ENCODE results near the gene RSRP1.
"Not testable (repeated sequence)": the region's sequence is repeated elsewhere in the genome, so short reads cannot be mapped to it uniquely, and the experiment has no call there.

RSRP1 gene, protein sequence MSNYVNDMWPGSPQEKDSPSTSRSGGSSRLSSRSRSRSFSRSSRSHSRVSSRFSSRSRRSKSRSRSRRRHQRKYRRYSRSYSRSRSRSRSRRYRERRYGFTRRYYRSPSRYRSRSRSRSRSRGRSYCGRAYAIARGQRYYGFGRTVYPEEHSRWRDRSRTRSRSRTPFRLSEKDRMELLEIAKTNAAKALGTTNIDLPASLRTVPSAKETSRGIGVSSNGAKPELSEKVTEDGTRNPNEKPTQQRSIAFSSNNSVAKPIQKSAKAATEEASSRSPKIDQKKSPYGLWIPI

DNA sequence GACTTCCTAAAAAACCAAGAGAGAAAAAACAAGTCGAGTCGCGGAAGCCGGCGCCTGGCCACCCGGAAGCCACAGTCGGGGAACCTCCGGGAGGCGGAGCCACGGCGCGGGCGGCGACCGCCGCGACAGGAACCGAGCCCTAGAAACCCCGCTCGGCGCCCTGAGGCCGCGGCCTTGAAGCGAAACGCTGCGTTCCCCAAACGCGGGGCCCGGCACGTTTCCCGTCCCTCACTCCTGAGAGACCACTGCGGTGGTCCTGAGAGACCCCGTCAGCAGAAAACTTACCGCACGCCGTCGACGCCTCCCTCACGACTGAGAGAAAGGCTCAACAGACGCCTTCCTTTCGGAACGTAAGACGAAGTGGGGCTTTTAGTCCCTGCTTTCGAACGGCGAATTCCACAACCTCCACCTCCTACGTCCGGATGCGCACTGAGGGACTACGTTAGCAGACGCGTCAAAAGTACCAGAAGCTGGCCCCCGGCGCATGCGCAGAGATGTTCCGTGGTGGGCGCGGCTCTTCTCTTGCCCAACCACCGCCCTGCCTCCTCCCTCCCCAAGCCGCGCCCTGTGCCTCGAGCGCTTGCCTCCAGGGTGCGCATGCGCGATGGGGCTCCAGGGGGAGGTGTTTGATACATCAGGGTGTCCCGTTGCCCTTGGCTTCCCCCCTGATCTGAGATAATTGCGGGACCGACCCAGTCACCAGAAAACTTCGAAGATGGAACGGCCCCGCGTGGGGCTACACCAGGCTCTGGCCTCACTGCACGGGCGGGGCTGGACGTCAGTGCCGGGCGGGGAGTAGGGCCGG lies at the start of gene RSRP1:
RSRP1 (minus strand) TSS at position 431 of the 805 bp plus-strand sequence. CDS start 491 bp downstream, outside the sequence.
- in situ Hi-C loops (cut with MboI; ENCODE audit: low sequenced_read_pairs) = no loop called here

DNA sequence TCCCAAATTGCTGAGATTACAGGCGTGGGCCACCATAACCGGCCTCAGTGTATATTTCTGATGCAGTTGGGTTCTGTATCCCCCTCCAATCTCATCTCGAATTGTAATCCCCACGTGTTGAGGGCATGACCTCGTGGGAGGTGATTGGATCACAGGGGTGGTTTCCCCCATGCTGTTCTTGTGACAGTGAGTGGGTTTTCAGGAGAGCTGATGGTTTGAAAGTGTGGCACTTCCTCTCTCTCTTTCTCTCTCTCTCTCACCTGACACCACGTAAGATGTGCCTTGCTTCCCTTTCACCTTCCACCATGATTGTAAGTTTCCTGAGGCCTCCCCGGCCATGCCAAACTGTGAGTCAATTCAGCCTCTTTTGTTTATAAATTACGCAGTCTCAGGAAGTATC lies 49.2 kb upstream of the RSRP1 start:
- in situ Hi-C loops (cut with MboI; ENCODE audit: low sequenced_read_pairs) = not testable (repeated sequence)

DNA sequence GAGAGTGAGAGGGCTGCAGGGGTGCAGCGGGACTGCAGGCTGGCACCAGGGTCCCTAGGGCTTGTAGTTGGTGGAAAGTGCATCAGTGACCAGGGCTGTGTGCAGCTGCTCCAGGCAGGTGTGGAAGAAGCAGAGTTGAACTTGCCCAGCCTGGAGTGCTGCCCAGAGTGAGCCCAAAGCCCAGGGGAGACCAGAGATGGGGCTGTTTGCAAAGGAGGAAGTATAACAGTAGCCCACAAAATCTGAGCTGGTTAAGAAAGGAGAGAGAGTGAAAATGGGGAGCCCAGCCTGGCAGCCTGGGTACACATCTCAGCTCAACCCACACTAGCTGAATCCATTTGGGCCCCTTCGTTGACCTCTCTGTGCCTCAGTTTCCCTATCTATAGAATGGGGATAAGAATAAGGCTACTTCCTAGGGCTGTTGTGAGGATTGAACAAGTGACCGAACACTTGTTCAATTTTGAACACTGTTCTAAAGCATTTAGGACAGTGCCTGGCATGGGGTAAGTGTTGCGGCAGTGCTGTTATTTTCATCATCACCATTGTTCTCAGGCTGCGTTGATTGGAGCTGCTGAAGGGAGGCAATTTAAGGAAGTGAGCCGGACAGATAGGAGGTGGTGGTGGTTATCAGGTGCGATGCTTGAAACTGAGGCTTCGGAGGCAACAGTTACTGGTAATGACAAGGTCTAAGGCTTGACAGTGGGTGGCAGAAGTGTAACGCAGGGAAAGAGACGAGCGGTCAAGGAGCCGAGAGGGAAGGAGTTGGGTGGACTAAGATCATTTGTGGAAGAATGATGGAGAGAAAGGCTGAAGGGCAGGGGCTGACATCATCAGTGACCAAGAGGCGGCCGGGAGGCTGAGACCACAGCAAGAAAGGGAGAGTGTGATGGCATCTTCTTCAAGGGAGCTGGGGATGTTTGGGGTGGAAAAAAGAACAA lies 47.9 kb upstream of the RSRP1 start:
- in situ Hi-C loops (cut with MboI; ENCODE audit: low sequenced_read_pairs) = not testable (repeated sequence)

DNA sequence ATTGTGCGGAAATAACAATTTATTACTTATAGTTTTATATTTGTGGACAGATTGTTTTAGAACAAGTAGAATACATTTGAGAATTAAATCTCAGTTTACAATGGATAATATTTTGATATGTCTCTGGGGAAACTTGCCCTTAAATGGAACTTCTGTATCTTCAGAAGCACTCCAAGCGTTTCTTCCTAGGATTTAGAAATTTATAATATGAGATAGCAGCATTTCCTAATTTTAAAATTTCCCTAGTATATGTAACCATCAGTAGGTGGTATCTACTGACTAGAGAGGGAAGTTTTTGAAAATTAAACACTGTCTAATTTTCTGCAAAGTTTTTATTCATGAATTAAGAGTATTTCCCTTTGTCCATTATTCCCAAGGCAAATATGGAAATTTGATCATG lies 46.2 kb upstream of the RSRP1 start:
- in situ Hi-C loops (cut with MboI; ENCODE audit: low sequenced_read_pairs) = not testable (repeated sequence)

DNA sequence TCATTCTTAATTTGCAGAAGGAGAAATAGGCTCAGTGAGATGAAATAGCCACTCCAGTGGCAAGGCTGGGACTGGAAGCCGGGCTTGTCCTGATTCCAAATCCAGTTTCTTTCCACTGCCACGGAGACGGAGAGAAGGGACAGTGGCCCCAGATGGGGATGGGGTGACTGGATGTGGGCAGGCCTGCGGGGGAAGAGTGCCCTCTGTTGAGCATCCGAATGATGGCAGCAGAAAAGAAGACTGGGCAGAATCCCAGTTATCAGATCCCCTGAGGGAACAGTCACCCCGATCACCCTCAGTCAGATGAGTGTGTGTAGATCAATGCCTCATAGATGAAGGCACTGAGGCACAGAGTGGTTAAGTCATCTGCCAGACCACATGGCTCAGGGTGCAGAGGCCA lies 42.8 kb upstream of the RSRP1 start:
- in situ Hi-C loops (cut with MboI; ENCODE audit: low sequenced_read_pairs) = not testable (repeated sequence)

DNA sequence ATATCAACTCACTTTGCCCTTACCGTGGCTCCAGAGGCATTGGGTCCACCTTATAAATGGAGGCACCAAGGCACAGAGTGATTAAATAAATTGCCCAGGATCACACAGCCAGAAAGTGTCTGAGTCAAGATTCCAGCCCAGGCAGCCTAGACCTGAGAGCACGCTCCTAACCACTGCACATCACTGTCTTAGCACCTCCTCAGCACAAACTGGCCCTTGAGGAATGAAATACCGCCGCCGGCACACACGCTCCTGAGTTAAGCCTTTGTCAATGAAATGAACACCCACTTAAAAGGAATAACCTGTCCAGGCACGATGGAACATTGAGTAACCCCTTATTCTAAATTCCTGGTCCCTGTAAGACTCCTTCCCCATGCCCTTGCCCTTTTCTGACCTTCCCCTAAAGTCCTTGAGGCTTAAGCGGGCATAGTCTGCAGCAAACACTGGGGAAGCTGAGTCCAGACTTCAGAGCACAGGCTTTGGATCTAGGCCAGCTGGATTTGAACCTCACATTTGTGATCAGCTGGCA lies 41.4 kb upstream of the RSRP1 start:
- in situ Hi-C loops (cut with MboI; ENCODE audit: low sequenced_read_pairs) = not testable (repeated sequence)

DNA sequence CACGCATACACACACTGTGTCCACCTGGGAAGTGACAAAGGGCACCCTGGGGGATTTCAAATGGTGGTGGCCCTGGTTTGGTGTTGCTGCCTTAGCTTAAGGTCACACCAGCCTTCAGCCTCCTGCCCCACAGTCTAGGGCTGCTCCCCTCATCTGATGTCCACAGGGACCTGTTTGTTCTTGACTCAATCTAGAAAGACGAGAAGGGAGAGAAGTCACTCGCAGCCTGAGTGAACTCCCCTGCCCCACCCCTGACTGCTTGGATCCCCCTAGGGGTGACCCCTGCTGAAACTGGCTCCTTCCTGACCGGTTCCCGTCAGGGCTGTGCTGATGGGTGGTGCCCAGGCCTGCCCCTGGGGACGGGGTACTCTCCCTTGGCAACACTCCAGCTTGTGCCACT lies 39.9 kb upstream of the RSRP1 start:
- in situ Hi-C loops (cut with MboI; ENCODE audit: low sequenced_read_pairs) = not testable (repeated sequence)

DNA sequence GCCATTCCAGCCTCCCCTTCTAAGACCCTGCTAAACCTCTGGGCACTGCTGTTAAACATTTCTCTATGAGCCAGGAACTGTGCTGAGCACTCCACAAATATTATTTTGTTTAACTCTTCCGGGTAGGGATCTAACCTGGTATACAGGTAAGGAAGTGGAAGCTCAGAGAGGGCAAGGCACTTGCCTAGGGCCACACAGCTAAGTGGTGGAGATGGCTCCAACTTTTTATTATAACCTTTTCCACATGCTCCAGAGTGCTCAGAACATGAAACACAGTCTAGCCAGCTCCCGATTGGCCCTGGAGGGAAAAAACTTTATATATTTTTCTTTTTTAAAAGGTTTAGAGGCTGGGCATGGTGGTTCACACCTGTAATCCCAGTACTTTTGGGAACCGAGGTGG lies 38.6 kb upstream of the RSRP1 start:
- in situ Hi-C loops (cut with MboI; ENCODE audit: low sequenced_read_pairs) = not testable (repeated sequence)

DNA sequence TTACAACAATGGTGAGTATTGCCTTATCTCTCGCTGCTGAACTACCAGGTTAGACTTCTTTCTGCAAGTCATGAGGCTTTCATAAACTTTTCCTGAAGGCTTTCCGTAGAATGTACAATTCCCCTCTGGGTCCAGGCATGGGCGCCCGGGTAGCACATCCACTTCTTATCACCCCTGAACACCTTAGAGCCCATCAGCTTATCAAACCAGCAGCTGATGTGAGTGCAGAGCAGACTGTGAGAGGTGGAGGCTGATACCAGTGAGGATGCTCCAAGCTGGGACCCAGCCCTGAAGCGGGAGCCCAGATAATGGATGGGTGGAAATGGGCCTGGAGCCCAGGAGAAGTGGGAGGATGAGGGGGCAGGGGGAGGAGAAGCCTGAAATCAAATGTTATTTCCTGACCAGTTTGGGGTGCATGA lies 32.4 kb upstream of the RSRP1 start:
- in situ Hi-C loops (cut with MboI; ENCODE audit: low sequenced_read_pairs) = not testable (repeated sequence)

DNA sequence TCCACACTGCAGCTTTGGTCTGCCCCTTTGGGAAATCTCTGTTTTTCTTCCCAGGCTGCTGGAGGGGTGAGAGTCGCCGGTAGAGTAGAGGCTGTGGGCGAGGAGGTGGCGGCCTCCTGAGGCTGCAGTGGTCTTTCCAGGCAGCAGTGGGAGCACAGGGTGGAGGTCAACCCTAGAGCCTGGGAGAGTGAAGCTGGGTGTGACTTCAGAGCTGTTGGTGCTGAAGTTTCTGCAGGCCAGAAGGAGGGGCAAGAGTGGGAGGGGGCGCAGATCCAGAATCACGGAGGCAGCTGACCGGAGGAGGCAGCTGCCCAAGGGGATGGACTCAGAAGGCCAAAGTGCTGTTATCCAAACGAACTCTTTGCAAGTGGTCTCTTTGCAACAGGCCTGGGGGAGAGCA lies 31.5 kb upstream of the RSRP1 start:
- in situ Hi-C loops (cut with MboI; ENCODE audit: low sequenced_read_pairs) = not testable (repeated sequence)

DNA sequence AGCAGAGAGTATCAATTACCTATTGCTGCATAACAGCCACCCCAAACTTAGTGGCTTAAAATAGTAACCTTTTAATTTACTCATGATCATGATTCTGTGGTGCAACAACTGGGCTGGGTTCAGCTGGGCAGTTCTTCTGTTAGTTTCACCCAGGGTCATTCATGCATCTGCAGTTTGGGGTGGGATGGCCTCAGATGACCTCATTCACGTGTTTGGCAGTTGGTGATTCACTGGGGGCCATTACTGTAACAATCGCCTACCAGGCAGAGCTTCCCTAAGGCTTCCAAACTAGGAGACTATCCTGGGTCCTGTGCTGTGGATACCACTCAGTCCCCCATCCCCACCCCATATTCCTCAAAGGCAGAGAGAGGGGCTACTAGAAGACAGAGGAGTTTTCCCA lies 31.1 kb upstream of the RSRP1 start:
- in situ Hi-C loops (cut with MboI; ENCODE audit: low sequenced_read_pairs) = not testable (repeated sequence)

DNA sequence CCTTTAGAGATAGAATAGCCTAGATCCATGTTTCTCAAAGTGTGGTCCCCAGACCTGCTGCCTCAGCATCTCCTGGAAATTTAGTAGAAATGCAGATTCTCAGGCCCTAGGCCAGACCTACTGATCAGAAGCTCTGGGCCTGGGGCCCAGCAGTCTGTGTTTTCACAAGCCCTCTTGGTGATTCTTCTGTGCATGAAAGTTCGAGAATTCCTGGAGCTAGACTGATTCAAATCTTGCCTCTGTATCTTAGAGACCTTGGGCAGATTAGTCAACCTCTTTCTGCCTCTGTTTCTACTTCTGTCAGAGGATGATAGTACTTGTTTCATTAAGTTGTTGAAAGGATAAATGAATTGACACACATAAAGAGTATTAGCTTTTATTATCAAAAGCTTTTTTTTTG lies 30.0 kb upstream of the RSRP1 start:
- in situ Hi-C loops (cut with MboI; ENCODE audit: low sequenced_read_pairs) = not testable (repeated sequence)

DNA sequence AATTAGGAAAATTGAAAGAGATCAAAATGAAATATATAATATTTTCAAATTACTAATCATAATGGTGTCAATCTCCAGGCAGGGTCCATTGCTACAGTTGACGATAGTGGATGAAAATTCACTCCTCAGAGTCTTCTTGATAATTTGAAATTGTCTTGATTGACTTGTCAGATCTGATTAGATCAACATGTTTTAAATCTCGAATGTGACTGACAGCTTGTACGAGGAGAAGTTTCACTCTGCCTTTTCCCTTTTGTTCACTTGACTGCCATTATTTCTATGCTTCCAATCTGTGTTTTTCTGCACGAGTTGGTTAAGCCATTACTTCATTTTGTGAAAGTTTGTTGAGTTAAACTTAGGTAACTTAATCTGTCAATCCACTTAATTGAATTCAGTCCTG lies 28.4 kb upstream of the RSRP1 start:
- in situ Hi-C loops (cut with MboI; ENCODE audit: low sequenced_read_pairs) = not testable (repeated sequence)

DNA sequence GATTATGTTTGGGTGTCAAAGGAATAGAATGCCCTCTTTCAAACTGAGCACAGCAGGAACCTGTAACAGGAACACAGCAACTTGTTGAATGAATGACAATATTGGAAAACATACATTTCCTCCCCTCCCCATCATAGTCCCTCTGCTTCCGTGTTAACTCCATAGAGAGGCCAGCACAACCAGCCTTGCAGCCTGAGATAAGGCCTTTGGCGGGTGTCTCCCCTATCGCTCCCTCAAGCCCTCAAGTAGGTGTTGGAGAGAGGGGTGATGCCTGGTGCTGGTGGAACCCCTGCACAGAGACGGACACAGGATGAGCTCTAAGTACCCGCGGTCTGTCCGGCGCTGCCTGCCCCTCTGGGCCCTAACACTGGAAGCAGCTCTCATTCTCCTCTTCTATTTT lies 25.0 kb upstream of the RSRP1 start, which contains the start of gene RHD:
RHD (plus strand) TSS at position 272 of the 400 bp plus-strand sequence; CDS start at position 311, 39 bp downstream.
- in situ Hi-C loops (cut with MboI; ENCODE audit: low sequenced_read_pairs) = not testable (repeated sequence)

DNA sequence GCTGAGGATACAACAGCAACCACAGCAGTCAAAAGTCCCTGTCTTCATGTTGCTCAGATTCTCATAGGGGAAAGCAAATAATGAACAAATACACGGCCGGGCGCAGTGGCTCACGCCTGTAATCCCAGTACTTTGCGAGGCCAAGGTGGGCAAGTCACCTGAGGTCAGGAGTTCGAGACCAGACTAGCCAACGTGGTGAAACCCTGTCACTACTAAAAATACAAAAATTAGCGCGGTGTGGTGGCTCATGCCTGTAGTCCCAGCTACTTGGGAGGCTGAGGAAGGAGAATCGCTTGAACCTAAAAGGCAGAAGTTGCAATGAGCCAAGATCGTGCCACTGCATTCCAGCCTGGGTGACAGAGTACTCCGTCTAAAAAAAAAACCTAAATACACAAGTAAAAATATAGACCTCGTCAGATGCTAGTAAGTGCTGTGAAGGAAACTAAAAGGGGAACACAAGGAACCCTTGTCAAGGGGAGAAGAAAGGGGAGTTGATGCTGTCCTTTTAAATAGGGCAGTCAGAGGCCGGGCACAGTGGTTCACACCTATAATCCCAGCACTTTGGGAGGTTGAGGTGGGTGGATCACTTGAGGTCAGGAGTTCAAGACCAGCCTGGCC lies 21.0 kb upstream of the RSRP1 start:
- in situ Hi-C loops (cut with MboI; ENCODE audit: low sequenced_read_pairs) = not testable (repeated sequence)

DNA sequence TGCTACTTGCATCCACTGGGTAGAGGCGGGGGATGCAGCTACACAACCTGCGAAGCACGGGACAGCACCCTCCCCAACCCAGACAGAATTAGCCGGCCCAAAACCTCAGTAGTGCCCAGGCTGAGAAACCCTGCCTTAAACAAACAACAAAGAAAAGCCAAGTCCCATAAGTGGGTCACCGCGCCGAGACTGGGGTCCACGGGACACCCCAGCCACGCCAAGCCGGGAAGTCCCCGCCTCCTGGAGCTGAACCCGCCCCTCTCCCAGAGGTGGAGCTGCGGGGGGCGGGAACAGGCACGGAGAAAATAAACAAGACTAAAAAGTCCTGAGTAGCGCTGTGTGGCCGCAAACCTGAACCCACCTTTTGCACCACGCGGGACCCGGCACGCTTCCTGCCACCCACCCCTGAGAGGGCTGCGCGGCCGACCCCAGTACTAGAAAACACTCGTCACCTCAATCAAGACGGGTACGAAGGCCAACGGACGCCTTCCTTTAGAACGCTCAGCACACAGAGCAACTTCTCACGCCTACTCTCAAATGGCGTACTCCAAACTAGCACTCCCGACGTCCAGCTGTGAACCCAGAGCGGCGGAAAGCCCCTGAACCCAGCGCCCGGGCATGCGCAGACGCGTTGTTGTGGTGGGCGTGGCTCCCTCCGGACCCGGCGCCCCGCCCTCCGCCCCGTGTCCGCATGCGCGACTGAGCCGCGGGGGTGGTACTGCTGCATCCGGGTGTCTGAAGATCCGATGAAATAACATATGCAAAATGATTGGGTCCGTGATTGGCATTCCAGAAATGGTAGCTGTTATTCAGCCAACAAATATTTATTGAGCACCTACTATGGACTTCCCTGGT lies 20.3 kb upstream of the RSRP1 start:
- in situ Hi-C loops (cut with MboI; ENCODE audit: low sequenced_read_pairs) = not testable (repeated sequence)

DNA sequence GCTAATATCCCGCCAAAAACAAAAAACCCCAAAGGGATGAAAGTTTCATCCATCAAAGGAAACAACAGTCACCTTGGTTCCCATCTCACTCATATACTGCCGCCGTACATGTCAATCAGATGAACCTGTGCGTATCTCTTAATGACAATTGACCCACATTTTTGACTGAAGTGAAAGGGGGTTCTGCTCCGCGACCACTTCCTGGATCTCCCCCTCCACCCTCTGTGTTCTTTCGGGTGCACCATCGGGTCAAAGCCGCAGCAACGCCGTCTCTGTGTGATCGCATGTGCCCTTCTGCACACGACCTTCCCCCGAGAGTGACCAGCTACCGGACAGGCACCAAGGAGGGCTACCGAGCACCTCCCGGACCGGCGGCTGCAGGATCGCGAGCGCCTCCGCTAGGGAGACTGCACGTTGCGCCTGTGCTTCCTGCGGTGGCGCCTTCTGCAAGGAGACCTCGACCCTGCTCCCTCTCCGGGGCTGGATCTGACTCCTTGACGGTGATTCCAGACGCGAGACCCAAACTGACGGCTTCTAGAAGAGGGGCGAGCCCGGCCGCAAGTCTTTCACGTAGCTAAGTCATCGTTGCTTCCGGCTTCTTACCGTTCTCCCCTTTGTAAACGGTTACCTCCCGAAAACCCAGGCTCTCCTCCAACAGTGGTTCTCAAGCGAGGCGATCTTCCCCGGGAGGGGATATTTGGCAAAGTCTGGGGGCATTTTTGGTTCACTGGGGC lies 19.5 kb upstream of the RSRP1 start:
- in situ Hi-C loops (cut with MboI; ENCODE audit: low sequenced_read_pairs) = not testable (repeated sequence)

DNA sequence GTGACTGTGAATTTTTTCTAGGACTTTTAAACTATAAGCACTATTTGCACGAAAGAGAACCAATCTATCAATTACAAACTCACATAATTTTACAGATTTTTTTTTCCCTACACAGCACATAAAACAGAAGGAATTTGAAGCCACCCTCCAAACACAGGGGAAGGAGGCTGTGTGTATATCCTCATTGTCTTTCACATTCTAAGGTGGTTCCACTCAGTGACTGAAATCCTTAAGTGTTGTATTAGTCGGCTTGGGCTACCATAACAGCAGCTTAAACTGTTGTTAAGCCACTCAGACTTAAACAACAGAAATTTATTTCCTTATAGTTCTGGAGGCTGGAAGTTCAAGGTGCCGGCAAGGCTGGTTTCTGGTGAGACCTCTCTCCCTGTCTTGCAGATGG lies 13.1 kb upstream of the RSRP1 start:
- in situ Hi-C loops (cut with MboI; ENCODE audit: low sequenced_read_pairs) = not testable (repeated sequence)

DNA sequence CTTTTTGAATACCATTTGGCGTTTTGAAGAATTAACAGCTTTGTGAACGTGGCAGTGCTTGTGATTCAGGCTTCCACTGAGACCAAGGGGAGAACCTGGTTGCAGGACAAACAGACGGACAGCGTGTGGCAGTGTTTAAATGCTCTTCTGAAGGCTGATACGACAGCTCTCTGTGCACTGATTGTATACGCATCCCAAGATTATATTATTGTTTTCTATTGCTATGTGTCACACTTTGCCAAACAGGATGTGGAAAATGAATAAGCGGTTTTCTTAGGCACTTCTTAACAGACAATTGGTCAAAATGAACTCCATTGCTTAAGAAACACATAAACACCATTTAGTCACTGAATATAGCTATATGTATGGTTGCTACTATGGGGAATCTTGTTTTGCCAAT lies 12.6 kb upstream of the RSRP1 start:
- in situ Hi-C loops (cut with MboI; ENCODE audit: low sequenced_read_pairs) = not testable (repeated sequence)
